Fibroblast of lung (primary cell): ENCODE measurements around the gene LGR6. TPM values are rescaled to one million over a fixed set of nuclear protein-coding genes. Genes with fewer than 3 reads are reported as not detected.

Experiments used
- DNase-seq, 2 donors: peaks; one replicate each; pipeline versions ENCODE4 v3.0.0 to v3.0.0-alpha.2; 2010; ENCODE audit warnings: low read depth in 2 of 2
- H2AFZ ChIP-seq: 2 replicates; pipeline ENCODE4 v1.5.1; 2012; ENCODE audit warnings: low read length, control low read depth, inconsistent platforms
- H3K27ac ChIP-seq: 2 replicates; pipeline ENCODE4 v1.5.1; 2011; ENCODE audit warnings: low read length, control low read depth; ENCODE audit not compliant: insufficient read depth
- H3K27me3 ChIP-seq: 2 replicates; pipeline ENCODE4 v1.5.1; 2011; ENCODE audit warnings: mild to moderate bottlenecking, low read length; ENCODE audit not compliant: control insufficient read depth, insufficient read depth
- H3K36me3 ChIP-seq: 2 replicates; pipeline ENCODE4 v1.5.1; 2011; ENCODE audit warnings: low read length; ENCODE audit not compliant: control insufficient read depth, insufficient read depth
- H3K4me1 ChIP-seq: 2 replicates; pipeline ENCODE4 v1.5.1; 2011; ENCODE audit warnings: low read length; ENCODE audit not compliant: control insufficient read depth, insufficient read depth; ENCODE audit errors: extremely low read depth
- H3K4me2 ChIP-seq: 2 replicates; pipeline ENCODE4 v1.5.1; 2011; ENCODE audit warnings: low read length, control low read depth; ENCODE audit not compliant: insufficient read depth; ENCODE audit errors: extremely low read depth
- H3K4me3 ChIP-seq, 4 experiments: fragments of 200-600 bp in 1 of 4; sonication (generic) in 1 of 4; replicated peaks in 1 of 4; 2 replicates each; pipeline ENCODE4 v1.5.1; 2011 to 2016; ENCODE audit warnings: low read length in 4 of 4, low read depth in 3 of 4, mild to moderate bottlenecking in 3 of 4, control low read depth in 2 of 4, inconsistent platforms in 1 of 4, mixed read lengths in 1 of 4; ENCODE audit not compliant: insufficient read depth in 1 of 4; ENCODE audit errors: control extremely low read depth in 1 of 4
- H3K79me2 ChIP-seq: 2 replicates; pipeline ENCODE4 v1.5.1; 2012; ENCODE audit warnings: mild to moderate bottlenecking, low read length, inconsistent platforms; ENCODE audit not compliant: control insufficient read depth, insufficient read depth
- H3K9ac ChIP-seq: 2 replicates; pipeline ENCODE4 v1.5.1; 2011; ENCODE audit warnings: mild to moderate bottlenecking, low read length, control low read depth; ENCODE audit not compliant: insufficient read depth
- H3K9me3 ChIP-seq: 2 replicates; pipeline ENCODE4 v1.5.1; 2012; ENCODE audit warnings: low read depth, low read length; ENCODE audit not compliant: control insufficient read depth, insufficient read depth
- H4K20me1 ChIP-seq: 2 replicates; pipeline ENCODE4 v1.5.1; 2011; ENCODE audit warnings: low read length; ENCODE audit not compliant: control insufficient read depth, insufficient read depth; ENCODE audit errors: extremely low read depth
- EZH2 ChIP-seq: IDR thresholded peaks from 2 replicates; pipeline ENCODE4 v1.5.1; 2012; ENCODE audit warnings: low read length, control low read depth, mild to moderate bottlenecking; ENCODE audit errors: missing control alignments
- polyA plus RNA-seq, 2 donors: library from polyadenylated mRNA; depleted of rRNA in 1 of 2; stranded (reverse) in 1 of 2; unstranded in 1 of 2; fragments of >200 nt; gene quantifications; 2 replicates each; pipeline ENCODE4 v1.2.1, GENCODE V29; 2011 to 2012; ENCODE audit warnings: missing spikeins in 1 of 2
- total RNA-seq: library from RNA; depleted of rRNA; stranded (reverse); fragments of >200 nt; gene quantifications from 2 replicates; pipeline ENCODE4 v1.2.1, GENCODE V29; 2014
- TF ChIP-seq, protein P1 (sequence below), 2 donors: IDR thresholded peaks in 1 of 2; conservative IDR thresholded peaks in 1 of 2; 1 replicate in 1 of 2; 2 replicates in 1 of 2; pipeline ENCODE4 v1.5.1; 2011 to 2012; ENCODE audit warnings: low read length in 2 of 2, control low read depth in 1 of 2, inconsistent platforms in 1 of 2, low read depth in 1 of 2, mild to moderate bottlenecking in 1 of 2

The LGR6 gene
- total and polyA plus RNA-seq, 2 donors (not counting 1 experiment from before 2014, with no cell fraction given): 0.02 TPM; not detected in 1

DNA sequence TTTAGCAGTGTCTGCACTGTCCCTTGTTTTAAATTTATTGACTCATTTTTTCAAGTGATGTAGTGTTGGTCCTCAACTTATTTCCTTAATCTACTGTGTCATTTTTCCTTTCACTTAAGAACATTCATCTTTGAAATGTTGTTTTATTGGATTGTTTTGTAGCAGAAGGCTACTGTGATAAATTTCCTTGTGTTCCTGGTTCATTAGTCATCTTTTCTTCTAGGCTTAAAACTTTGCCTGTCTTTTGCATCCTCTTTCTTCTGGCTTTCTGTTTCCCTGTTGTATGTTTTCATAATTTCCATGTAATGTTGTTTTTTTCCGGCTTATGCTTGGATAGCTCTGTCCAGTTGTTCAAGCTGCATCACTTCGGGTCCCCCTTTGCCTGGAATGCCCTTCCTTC is 86.2 kb downstream of the LGR6 start:
- no peak overlapping the region for H3K4me2 ChIP-seq
- no peak overlapping the region for H3K27ac ChIP-seq
- H4K20me1 ChIP-seq: no peaks in the 10 kb centered on the region
- H2AFZ ChIP-seq: no peak overlapping the region
- no peak overlapping the region for H3K9ac ChIP-seq
- no peak overlapping the region for H3K4me3 ChIP-seq
- no peak for TF ChIP-seq EZH2
- TF ChIP-seq, protein P1, sequence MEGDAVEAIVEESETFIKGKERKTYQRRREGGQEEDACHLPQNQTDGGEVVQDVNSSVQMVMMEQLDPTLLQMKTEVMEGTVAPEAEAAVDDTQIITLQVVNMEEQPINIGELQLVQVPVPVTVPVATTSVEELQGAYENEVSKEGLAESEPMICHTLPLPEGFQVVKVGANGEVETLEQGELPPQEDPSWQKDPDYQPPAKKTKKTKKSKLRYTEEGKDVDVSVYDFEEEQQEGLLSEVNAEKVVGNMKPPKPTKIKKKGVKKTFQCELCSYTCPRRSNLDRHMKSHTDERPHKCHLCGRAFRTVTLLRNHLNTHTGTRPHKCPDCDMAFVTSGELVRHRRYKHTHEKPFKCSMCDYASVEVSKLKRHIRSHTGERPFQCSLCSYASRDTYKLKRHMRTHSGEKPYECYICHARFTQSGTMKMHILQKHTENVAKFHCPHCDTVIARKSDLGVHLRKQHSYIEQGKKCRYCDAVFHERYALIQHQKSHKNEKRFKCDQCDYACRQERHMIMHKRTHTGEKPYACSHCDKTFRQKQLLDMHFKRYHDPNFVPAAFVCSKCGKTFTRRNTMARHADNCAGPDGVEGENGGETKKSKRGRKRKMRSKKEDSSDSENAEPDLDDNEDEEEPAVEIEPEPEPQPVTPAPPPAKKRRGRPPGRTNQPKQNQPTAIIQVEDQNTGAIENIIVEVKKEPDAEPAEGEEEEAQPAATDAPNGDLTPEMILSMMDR (conservative IDR thresholded peaks at IDR 0.05 in 1 of 2, IDR thresholded peaks at IDR 0.05 in 1 of 2; ENCODE audit: low read depth in 1 of 2, low read length in 2 of 2): no peak
- H3K4me1 ChIP-seq: peaks cover 35% of the 10 kb centered on the region
- DNase-seq: peak in 1 of 2 donors; percentile 52
- H3K36me3 ChIP-seq: no peaks in the 10 kb centered on the region
- no peaks in the 10 kb centered on the region for H3K9me3 ChIP-seq
- H3K79me2 ChIP-seq: no peaks in the 10 kb centered on the region
- no peaks in the 10 kb centered on the region for H3K27me3 ChIP-seq

DNA sequence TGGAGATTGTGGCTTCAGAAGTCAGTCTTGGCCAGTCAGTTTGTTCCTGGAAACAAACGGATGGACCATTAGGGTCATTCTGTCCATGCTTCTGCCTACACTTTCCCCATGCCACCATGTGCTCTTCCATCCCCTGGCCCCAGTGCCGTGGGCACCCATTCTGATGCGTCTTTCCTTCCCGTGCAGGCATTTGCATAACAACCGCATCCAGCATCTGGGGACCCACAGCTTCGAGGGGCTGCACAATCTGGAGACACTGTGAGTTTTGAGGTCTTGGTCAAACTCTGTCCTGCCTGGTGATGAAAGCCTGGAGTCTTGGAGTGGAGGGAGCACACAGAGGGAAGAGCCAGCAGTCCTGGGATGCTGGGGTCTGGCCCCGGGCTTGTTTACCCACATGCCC is 87.0 kb downstream of the LGR6 start:
- H3K4me3 ChIP-seq: no peak overlapping the region
- no peak overlapping the region for H2AFZ ChIP-seq
- no peak overlapping the region for H3K4me2 ChIP-seq
- no peaks in the 10 kb centered on the region for H3K27me3 ChIP-seq
- H3K9ac ChIP-seq: no peak overlapping the region
- no peak overlapping the region for H3K27ac ChIP-seq
- no peaks in the 10 kb centered on the region for H3K36me3 ChIP-seq
- no peaks in the 10 kb centered on the region for H3K79me2 ChIP-seq
- H4K20me1 ChIP-seq: no peaks in the 10 kb centered on the region
- TF ChIP-seq, protein P1 (conservative IDR thresholded peaks at IDR 0.05 in 1 of 2, IDR thresholded peaks at IDR 0.05 in 1 of 2; ENCODE audit: low read depth in 1 of 2, low read length in 2 of 2): no peak
- no peak for TF ChIP-seq EZH2
- DNase-seq: no peak
- H3K9me3 ChIP-seq: no peaks in the 10 kb centered on the region
- peaks cover 35% of the 10 kb centered on the region for H3K4me1 ChIP-seq

DNA sequence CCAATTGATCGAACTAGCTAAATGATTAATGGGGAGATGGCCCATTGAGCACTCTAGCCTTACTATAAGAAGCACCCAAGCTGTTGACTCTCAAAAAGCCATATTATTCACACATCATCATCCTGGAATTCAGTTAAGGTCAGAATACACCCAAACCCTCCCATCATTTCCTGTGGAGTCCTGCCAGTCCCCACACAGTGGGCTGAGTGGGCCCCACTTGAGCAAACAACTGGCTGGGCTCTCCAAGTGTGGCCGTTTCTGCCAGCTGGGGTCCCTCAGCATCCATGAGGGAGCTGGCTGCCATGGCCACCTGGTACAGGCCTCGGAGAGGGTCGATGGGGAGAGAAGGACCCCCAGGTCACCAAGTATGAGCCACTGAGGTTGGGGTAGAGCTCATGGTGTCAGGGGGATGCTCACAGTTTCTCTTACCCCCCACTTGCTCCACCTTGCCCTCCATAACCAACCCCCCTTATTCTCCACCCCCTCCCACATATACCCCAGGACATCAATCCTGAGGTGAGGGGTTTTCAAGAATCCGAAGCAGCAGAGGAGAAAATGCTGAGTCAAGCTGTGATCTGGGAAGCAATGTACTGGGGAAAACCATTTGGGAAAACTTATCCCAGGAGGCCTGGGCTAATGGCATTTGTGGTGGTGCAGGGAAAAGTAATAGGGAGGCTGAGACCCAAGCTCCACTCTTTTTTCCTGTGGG is 87.9 kb downstream of the LGR6 start:
- peak overlapping the region; percentile 11 for H3K9ac ChIP-seq
- no peak overlapping the region for H3K4me2 ChIP-seq
- no peak overlapping the region for H2AFZ ChIP-seq
- TF ChIP-seq, protein P1 (conservative IDR thresholded peaks at IDR 0.05 in 1 of 2, IDR thresholded peaks at IDR 0.05 in 1 of 2; ENCODE audit: low read depth in 1 of 2, low read length in 2 of 2): no peak
- no peak for TF ChIP-seq EZH2
- no peaks in the 10 kb centered on the region for H3K79me2 ChIP-seq
- H3K27me3 ChIP-seq: no peaks in the 10 kb centered on the region
- H4K20me1 ChIP-seq: no peaks in the 10 kb centered on the region
- H3K4me1 ChIP-seq: peaks cover 35% of the 10 kb centered on the region
- no peaks in the 10 kb centered on the region for H3K36me3 ChIP-seq
- H3K4me3 ChIP-seq: no peak overlapping the region
- no peaks in the 10 kb centered on the region for H3K9me3 ChIP-seq
- H3K27ac ChIP-seq: no peak overlapping the region
- peak; percentile 64 to 91 for DNase-seq
